ENCODE results near the gene CCDC172. TPM values are rescaled to one million over a fixed set of nuclear protein-coding genes. Genes with fewer than 3 reads are reported as not detected.

The CCDC172 gene
- total RNA-seq (10 to 100 TPM in 1 of 2 donors, 1 to 10 TPM in 1; 7.3 to 31.4 TPM), polyA plus RNA-seq (ENCODE audit: insufficient read depth, low read depth, low replicate concordance) (6.7 TPM)
- long read RNA-seq, donor 1, partial matches to known transcripts: 0 of 1 reads
- long read RNA-seq, donor 1, other reads (novel, unspliced or antisense): 0 of 1 reads
- long read RNA-seq, donor 2: 0 reads

- 54 to 76% methylated on average over 22 of the region's 22 CpGs for WGBS, 2 donors
- Histone ChIP-seq H3K36me3 (ENCODE audit: low read depth, missing control alignments) (no peaks in the 10 kb centered on the region), H3K4me3 (peak within 1 kb of the TSS; percentile 35 to 49), H3K4me1 (no peaks in the 10 kb centered on the region), H3K27me3 (no peaks in the 10 kb centered on the region), H3K9me3 (no peaks in the 10 kb centered on the region), H3K27ac (no peak within 1 kb of the TSS)
- peak; percentile 51 for DNase-seq
- TF ChIP-seq POLR2A (IDR thresholded peaks at IDR 0.05) (no peak), CTCF (IDR thresholded peaks at IDR 0.05) (no peak)
- intact Hi-C loops (cut with DNase I; ENCODE audit: low total_unique reads): no loop called here
Observed at GRCh38 chr10:116324227-116324950, at the start of gene CCDC172. CCDC172 (plus strand) TSS chr10:116324448; CDS start chr10:116325012, 564 bp downstream.

GRCh38 chr10:116276981-116277380, 47.3 kb upstream of the CCDC172 start:
- Histone ChIP-seq H3K4me1 (peaks cover 14% of the 10 kb centered on the region), H3K36me3 (ENCODE audit: low read depth, missing control alignments) (no peaks in the 10 kb centered on the region), H3K27ac (no peak overlapping the region), H3K4me3 (no peak overlapping the region), H3K27me3 (no peaks in the 10 kb centered on the region), H3K9me3 (no peaks in the 10 kb centered on the region)
- no peak for TF ChIP-seq CTCF (IDR thresholded peaks at IDR 0.05)
- TF ChIP-seq POLR2A (IDR thresholded peaks at IDR 0.05): no peak
- WGBS, 2 donors: 95 to 96% methylated on average over 3 of the region's 3 CpGs
- intact Hi-C loops (cut with DNase I; ENCODE audit: low total_unique reads): no loop called here
- no peak for DNase-seq

- Histone ChIP-seq H3K4me1 (peaks cover 8% of the 10 kb centered on the region), H3K27ac (no peak overlapping the region), H3K27me3 (no peaks in the 10 kb centered on the region), H3K9me3 (no peaks in the 10 kb centered on the region), H3K36me3 (ENCODE audit: low read depth, missing control alignments) (no peaks in the 10 kb centered on the region), H3K4me3 (no peak overlapping the region)
- WGBS, 2 donors: 74 to 77% methylated on average over 6 of the region's 6 CpGs
- intact Hi-C loops (cut with DNase I; ENCODE audit: low total_unique reads): no loop called here
- no peak for DNase-seq
- no peak for TF ChIP-seq POLR2A (IDR thresholded peaks at IDR 0.05)
- no peak for TF ChIP-seq CTCF (IDR thresholded peaks at IDR 0.05)
Observed at GRCh38 chr10:116278846-116279245, 45.4 kb upstream of the CCDC172 start.

GRCh38 chr10:116281775-116282174, 42.5 kb upstream of the CCDC172 start:
- H3K4me1 ChIP-seq: no peaks in the 10 kb centered on the region
- TF ChIP-seq POLR2A (IDR thresholded peaks at IDR 0.05): no peak
- TF ChIP-seq CTCF (IDR thresholded peaks at IDR 0.05): no peak
- H3K27ac ChIP-seq: no peak overlapping the region
- WGBS, 2 donors: 85 to 87% methylated on average over 3 of the region's 3 CpGs
- intact Hi-C loops (cut with DNase I; ENCODE audit: low total_unique reads): loop anchor here (10.0 kb wide), 1 partner anchor 487 kb away; no protein-coding TSS in a partner anchor
- no peaks in the 10 kb centered on the region for H3K27me3 ChIP-seq
- H3K9me3 ChIP-seq: no peaks in the 10 kb centered on the region
- no peak for DNase-seq
- no peak overlapping the region for H3K4me3 ChIP-seq
- no peaks in the 10 kb centered on the region for H3K36me3 ChIP-seq (ENCODE audit: low read depth, missing control alignments)

All from testis (tissue), 5 donors.